Endothelial cell of umbilical vein (primary cell): ENCODE results near the gene NR1H4. TPM values are rescaled to one million over a fixed set of nuclear protein-coding genes. Genes with fewer than 3 reads are reported as not detected.

Experiments
- BruUV-seq: library from RNA; stranded (reverse); fragments of 400-500 nt; replicated peaks from 2 replicates; lab custom pipeline; 2021; lab: Mats Ljungman, UMichigan
- CTCF ChIA-PET: fragments of 300-600, 350-600 bp; sonication (Branson Sonifier 250); formaldehyde crosslinking; loops from one replicate; lab custom pipeline; 2021; ENCODE audit warnings: antibody characterized with exemption, inconsistent platforms; lab: Charles Lee
- POLR2A ChIA-PET: fragments of 300-600, 350-600 bp; sonication (Branson Sonifier 250); formaldehyde crosslinking; loops from one replicate; lab custom pipeline; 2021; ENCODE audit warnings: antibody characterized with exemption, inconsistent platforms; lab: Charles Lee
- DNase-seq: peaks from one replicate; pipeline ENCODE4 v3.0.0-alpha.2; 2011; ENCODE audit warnings: low read depth, low spot score
- FAIRE-seq: peaks from 2 replicates; lab custom pipeline; 2011; peaks lifted over from hg19 to GRCh38; lab: Jason Lieb, UNC
- H2AFZ ChIP-seq: 2 replicates; pipeline ENCODE4 v1.6.0; 2012; ENCODE audit warnings: low read depth, low read length, control low read depth, inconsistent platforms
- H3K27ac ChIP-seq: 2 replicates; pipeline ENCODE4 v1.5.1; 2011; ENCODE audit warnings: low read depth, mild to moderate bottlenecking, control low read depth, low read length, moderate library complexity; ENCODE audit not compliant: insufficient read depth
- H3K27me3 ChIP-seq, 2 experiments: 2 replicates each; pipeline versions ENCODE4 v1.6.0 to v1.6.1; 2011; ENCODE audit warnings: low read length in 2 of 2, mixed read lengths in 1 of 2; ENCODE audit not compliant: control insufficient read depth in 2 of 2, insufficient read depth in 2 of 2
- H3K36me3 ChIP-seq, 2 experiments: 2 replicates in 1 of 2; 3 replicates in 1 of 2; pipeline ENCODE4 v1.5.1; 2011; ENCODE audit warnings: low read length in 2 of 2, mild to moderate bottlenecking in 1 of 2, moderate library complexity in 1 of 2; ENCODE audit not compliant: control insufficient read depth in 2 of 2, insufficient read depth in 2 of 2; ENCODE audit errors: extremely low read depth in 1 of 2
- H3K4me1 ChIP-seq: 3 replicates; pipeline ENCODE4 v1.5.1; 2011; ENCODE audit warnings: mild to moderate bottlenecking, low read length; ENCODE audit not compliant: control insufficient read depth, insufficient read depth; ENCODE audit errors: extremely low read depth
- H3K4me2 ChIP-seq: 2 replicates; pipeline ENCODE4 v1.6.1; 2011; ENCODE audit warnings: low read length, control low read depth, mixed read lengths; ENCODE audit not compliant: insufficient read depth
- H3K4me3 ChIP-seq, 3 experiments: fragments of 200-600 bp in 1 of 3; sonication (generic), shearing (Covaris generic) in 1 of 3; replicated peaks in 1 of 3; 2 replicates each; pipeline ENCODE4 v1.5.1; 2011 to 2016; ENCODE audit warnings: control low read depth in 3 of 3, low read length in 3 of 3, mild to moderate bottlenecking in 2 of 3, inconsistent platforms in 1 of 3, low read depth in 1 of 3, moderate library complexity in 1 of 3; ENCODE audit not compliant: insufficient read depth in 1 of 3
- H3K79me2 ChIP-seq: 2 replicates; pipeline ENCODE4 v1.6.0; 2012; ENCODE audit warnings: low read length, inconsistent platforms; ENCODE audit not compliant: control insufficient read depth, insufficient read depth
- H3K9ac ChIP-seq: replicated peaks from 2 replicates; pipeline ENCODE3; 2011; ENCODE audit warnings: low read length, control low read depth; ENCODE audit not compliant: insufficient read depth; ENCODE audit errors: extremely low read depth
- H3K9me1 ChIP-seq: replicated peaks from 3 replicates; pipeline ENCODE4 v1.6.0; 2011; ENCODE audit warnings: mild to moderate bottlenecking, low read length; ENCODE audit not compliant: control insufficient read depth, insufficient read depth; ENCODE audit errors: extremely low read depth
- H3K9me3 ChIP-seq: replicated peaks from 2 replicates; pipeline ENCODE4 v1.5.1; 2012; ENCODE audit warnings: low read length, inconsistent platforms; ENCODE audit not compliant: control insufficient read depth, insufficient read depth
- H4K20me1 ChIP-seq: replicated peaks from 2 replicates; pipeline ENCODE3; 2011; ENCODE audit warnings: mild to moderate bottlenecking, low read length; ENCODE audit not compliant: control insufficient read depth, insufficient read depth; ENCODE audit errors: extremely low read depth
- CTCF ChIP-seq, 2 donors: IDR thresholded peaks; 1 replicate in 1 of 2; 2 replicates in 1 of 2; pipeline ENCODE4 v1.5.1; 2011; ENCODE audit warnings: low read length in 2 of 2, mild to moderate bottlenecking in 2 of 2, moderate library complexity in 2 of 2, control low read depth in 1 of 2, inconsistent platforms in 1 of 2, low read depth in 1 of 2; ENCODE audit not compliant: insufficient read depth in 1 of 2; ENCODE audit errors: extremely low read depth in 1 of 2
- EZH2 ChIP-seq: IDR thresholded peaks from 2 replicates; pipeline ENCODE4 v1.6.1; 2012; ENCODE audit warnings: borderline replicate concordance, low read depth, mild to moderate bottlenecking, moderate library complexity, low read length, inconsistent platforms; ENCODE audit not compliant: severe bottlenecking
- FOS ChIP-seq: IDR thresholded peaks from 2 replicates; pipeline ENCODE4 v1.6.1; 2011; ENCODE audit warnings: mild to moderate bottlenecking, low read length, moderate library complexity, borderline replicate concordance; ENCODE audit not compliant: insufficient read depth
- GATA2 ChIP-seq: IDR thresholded peaks from 2 replicates; pipeline ENCODE4 v1.7.0; 2011; ENCODE audit warnings: low read depth, mild to moderate bottlenecking, moderate library complexity, mixed read lengths, low read length; ENCODE audit not compliant: insufficient read length, insufficient read depth
- JUN ChIP-seq: IDR thresholded peaks from 2 replicates; pipeline ENCODE4 v1.6.1; 2011; ENCODE audit warnings: borderline replicate concordance, low read depth; ENCODE audit not compliant: insufficient read length, insufficient read depth
- MAX ChIP-seq: IDR thresholded peaks from 2 replicates; pipeline ENCODE4 v1.6.1; 2011; ENCODE audit not compliant: insufficient read depth, insufficient read length
- MYC ChIP-seq: IDR thresholded peaks from one replicate; pipeline ENCODE4 v1.6.1; 2011; ENCODE audit warnings: mild to moderate bottlenecking, low read depth, low read length
- POLR2A ChIP-seq: IDR thresholded peaks from 2 replicates; pipeline ENCODE4 v1.6.1; 2012; ENCODE audit warnings: low read depth, mild to moderate bottlenecking, control low read depth, low read length
- POLR2AphosphoS5 ChIP-seq: IDR thresholded peaks from 2 replicates; pipeline ENCODE4 v1.6.1; 2012; ENCODE audit warnings: low read depth, mild to moderate bottlenecking, control low read depth, low read length, moderate library complexity; ENCODE audit not compliant: insufficient read depth
- dilution Hi-C: fragments of 300-500 bp; cut with MboI; formaldehyde crosslinking; loops from one replicate; pipeline ENCODE4 v1.15.0; 2019; ENCODE audit warnings: low sequenced_read_pairs; ENCODE audit not compliant: extremely low pct_ligation_motif_present
- intact Hi-C: fragments of 100-400 bp; cut with micrococcal nuclease; formaldehyde crosslinking; loops from one replicate; pipeline ENCODE4 v1.10.0; 2022
- polyA plus RNA-seq, 4 experiments: library from polyadenylated mRNA; depleted of rRNA in 3 of 4; stranded (reverse) in 3 of 4; unstranded in 1 of 4; fragments of >200 nt; gene quantifications; 2 replicates each; pipeline versions ENCODE4 v1.2.1 to v1.2.3, GENCODE V29; 2011 to 2012; ENCODE audit warnings: missing spikeins in 1 of 4
- total RNA-seq: library from RNA; stranded (reverse); gene quantifications from 2 replicates; pipeline ENCODE4 v1.2.3, GENCODE V29; 2021

NR1H4 gene
- total and polyA plus RNA-seq, 2 donors (not counting 3 experiments of a cell fraction or from before 2014, with no cell fraction given): not detected

- no peaks in the 10 kb centered on the region for H3K9me1 ChIP-seq
- no peak overlapping the region for H3K4me2 ChIP-seq
- H4K20me1 ChIP-seq: no peaks in the 10 kb centered on the region
- intact Hi-C loops (no loop called here), dilution Hi-C loops (no loop called here)
- H3K27ac ChIP-seq: no peak overlapping the region
- H3K79me2 ChIP-seq: no peaks in the 10 kb centered on the region
- FAIRE-seq: no peak
- ChIA-PET POLR2A (no interaction called here), CTCF (no interaction called here)
- no peaks in the 10 kb centered on the region for H3K36me3 ChIP-seq
- no peak for TF ChIP-seq FOS
- TF ChIP-seq GATA2: no peak
- TF ChIP-seq POLR2A: no peak
- no peak for TF ChIP-seq JUN
- no peak for TF ChIP-seq CTCF (IDR thresholded peaks at IDR 0.05; ENCODE audit: extremely low read depth in 1 of 2, insufficient read depth in 1 of 2, low read depth in 1 of 2, low read length in 2 of 2)
- no peak for TF ChIP-seq MYC
- no peak for TF ChIP-seq MAX
- TF ChIP-seq EZH2: no peak
- TF ChIP-seq POLR2AphosphoS5: no peak
- no peak overlapping the region for H2AFZ ChIP-seq
- no peaks in the 10 kb centered on the region for H3K27me3 ChIP-seq
- no peak for DNase-seq
- H3K4me1 ChIP-seq: no peaks in the 10 kb centered on the region
- no peaks in the 10 kb centered on the region for H3K9me3 ChIP-seq
- H3K9ac ChIP-seq: no peak overlapping the region
- H3K4me3 ChIP-seq: no peak overlapping the region
- no TSS peak for BruUV-seq
Observed at GRCh38 chr12:100515968-100516367, 42.3 kb downstream of the NR1H4 start.
